GM19099 (cell line): ENCODE results near the gene NOS1AP.

Experiments
- POLR2A ChIP-seq: IDR thresholded peaks from 3 replicates; pipeline ENCODE4 v1.6.1; 2011; ENCODE audit warnings: low read depth; ENCODE audit not compliant: insufficient read length; ENCODE audit errors: extremely low read depth

Gene NOS1AP

GRCh38 chr1:162040001-162040400 lies 29.5 kb upstream of the NOS1AP start:
- no peak for TF ChIP-seq POLR2A

DNA sequence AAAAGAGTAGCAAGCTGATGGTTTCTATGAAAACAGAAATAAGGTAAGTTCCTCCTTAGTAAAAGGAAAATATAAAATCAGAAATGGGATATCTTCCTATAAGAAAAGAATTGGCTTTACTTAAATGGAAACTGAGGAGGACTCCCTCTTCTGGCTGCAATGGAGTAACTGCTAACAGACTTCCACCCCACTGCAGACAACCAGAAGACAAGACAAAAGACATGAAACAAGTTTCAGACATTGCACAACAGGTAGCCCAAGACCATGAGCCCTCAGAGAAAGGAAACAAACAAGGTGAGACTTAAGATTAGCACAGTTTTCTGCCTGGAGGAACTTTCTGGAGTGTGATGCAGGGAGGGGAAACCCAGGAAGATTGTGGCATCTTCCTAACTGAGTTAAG lies 28.8 kb upstream of the NOS1AP start:
- TF ChIP-seq POLR2A, result no peak

DNA sequence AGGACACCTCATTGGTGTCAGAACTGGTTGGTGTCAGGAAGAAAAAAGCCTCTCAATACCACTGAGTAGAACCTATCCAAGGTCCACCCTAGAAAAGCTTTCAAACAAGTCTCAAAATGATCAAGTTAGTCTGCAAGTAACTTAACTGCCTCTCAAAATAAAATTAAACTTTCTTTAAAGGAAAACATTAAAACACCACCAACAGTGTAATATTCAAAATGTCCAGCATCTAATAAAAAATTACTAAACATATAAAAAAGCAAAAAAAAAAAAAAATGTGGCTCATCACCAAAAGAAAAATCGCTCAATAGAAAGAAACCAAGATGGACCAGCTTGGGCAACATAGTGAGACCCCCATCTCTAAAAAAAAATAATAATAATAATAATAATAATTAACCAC lies 27.1 kb upstream of the NOS1AP start:
- no peak for TF ChIP-seq POLR2A

- TF ChIP-seq POLR2A, result no peak
Observed at GRCh38 chr1:162046921-162047320, 22.6 kb upstream of the NOS1AP start.

- no peak for TF ChIP-seq POLR2A
Observed at GRCh38 chr1:162055062-162055461, 14.4 kb upstream of the NOS1AP start.

- TF ChIP-seq POLR2A, result no peak
Observed at GRCh38 chr1:162056043-162056442, 13.4 kb upstream of the NOS1AP start.

GRCh38 chr1:162056579-162056978 lies 12.9 kb upstream of the NOS1AP start:
- TF ChIP-seq POLR2A, result no peak

DNA sequence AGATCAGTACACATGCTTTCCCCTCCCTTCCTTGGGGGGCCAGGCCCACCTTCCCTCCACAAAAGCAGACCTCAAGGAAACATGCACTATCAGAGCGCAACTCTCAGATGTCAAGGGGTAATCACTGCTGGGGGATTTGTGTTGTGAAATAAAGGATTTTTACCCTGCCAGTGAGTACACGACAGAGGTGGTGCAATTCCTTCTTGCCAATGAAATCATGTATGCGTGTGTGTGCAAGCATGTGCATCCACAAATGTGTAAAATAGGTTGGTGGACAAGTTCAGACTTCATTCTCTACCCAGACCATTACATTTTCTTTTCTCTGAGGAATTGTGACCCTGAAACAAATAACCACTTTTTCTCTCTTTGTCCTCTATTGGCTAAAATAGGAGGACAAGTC lies 9.8 kb upstream of the NOS1AP start:
- TF ChIP-seq POLR2A, result no peak

DNA sequence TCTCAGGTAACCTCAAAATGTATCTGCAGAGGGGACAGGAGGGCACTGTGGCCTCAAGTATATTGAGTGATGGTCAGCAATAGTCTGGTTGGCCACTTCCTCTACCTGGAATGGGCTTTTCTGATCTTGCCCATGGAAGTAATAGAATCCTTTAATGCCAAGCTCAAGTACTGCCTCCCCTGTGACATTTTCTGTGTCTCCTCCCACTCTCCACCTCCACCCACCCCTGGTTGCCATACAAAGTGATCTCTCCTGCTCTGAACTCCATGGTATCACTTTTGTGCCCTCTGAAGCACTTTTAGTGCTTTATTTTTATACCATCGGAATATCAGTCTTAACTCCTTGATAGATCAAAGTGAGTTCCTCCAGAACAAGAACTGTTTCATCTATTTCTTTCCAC lies 9.2 kb upstream of the NOS1AP start:
- no peak for TF ChIP-seq POLR2A

DNA sequence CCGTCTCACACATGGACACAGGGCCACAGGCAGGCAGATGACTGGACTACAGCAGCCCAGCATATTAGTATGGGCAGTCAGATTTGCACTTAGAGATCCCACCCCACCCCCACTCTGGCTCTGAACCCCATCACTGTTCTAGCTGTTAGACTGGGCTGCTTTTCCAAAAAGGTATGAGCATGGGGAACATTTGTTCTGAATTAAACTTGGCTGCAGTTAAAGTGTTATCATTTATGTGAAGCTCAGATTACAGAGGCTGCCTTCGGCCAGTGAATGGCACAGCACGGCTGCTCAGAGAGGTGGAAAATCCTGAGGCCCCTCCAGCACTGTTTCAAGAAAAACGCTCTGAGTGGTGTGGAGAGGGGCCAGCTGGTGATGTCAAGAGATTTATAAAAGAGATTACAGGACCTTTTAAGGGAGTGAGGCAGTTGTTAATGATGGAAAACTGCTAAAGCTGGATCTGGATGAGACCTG lies 6.9 kb upstream of the NOS1AP start:
- TF ChIP-seq POLR2A, result no peak

- no peak for TF ChIP-seq POLR2A
Observed at GRCh38 chr1:162065016-162065415, 4.5 kb upstream of the NOS1AP start.

DNA sequence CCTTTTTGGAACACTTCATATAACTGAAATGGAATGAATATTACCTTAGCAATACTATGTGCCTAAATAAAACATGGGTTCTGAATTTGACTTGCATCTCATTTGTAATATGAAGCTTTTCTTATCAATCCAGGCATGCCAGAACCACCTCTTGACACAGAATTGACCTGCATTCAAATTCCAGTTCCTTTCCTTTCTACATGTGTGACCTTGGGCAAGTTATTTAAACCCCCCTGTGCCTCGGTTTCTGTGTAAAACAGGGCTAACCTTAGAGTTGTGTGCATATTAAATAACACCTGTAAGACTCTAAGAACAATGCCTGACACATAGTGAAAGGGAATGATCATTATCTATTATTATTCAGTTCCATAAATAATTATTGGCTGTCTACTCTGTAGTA lies 2.0 kb upstream of the NOS1AP start:
- TF ChIP-seq POLR2A, result no peak

DNA sequence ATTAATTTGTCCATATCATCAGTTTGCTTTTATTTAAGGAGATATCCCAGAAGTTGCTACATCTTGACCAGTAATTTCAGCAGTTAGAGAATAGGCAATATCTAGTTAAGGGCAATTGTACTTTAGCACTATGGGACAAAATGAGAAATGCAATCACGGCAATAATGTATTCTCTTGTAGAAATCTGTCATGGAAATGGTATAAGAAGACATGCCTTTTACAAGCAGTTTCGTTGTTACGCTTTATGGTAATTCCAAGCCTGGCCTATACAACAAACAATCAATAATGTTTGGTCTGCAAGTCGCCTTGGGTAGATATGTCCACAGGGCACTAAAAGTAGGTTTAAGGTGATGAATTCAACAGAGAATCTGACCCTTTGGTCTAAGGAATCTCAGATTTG lies 1.2 kb upstream of the NOS1AP start:
- TF ChIP-seq POLR2A, result no peak

- TF ChIP-seq POLR2A, result no peak
Observed at GRCh38 chr1:162070094-162070748, 730 bp downstream of the NOS1AP start.

- no peak for TF ChIP-seq POLR2A
Observed at GRCh38 chr1:162070825-162071224, 1.3 kb downstream of the NOS1AP start.

- TF ChIP-seq POLR2A, result no peak
Observed at GRCh38 chr1:162072740-162073139, 3.2 kb downstream of the NOS1AP start.

DNA sequence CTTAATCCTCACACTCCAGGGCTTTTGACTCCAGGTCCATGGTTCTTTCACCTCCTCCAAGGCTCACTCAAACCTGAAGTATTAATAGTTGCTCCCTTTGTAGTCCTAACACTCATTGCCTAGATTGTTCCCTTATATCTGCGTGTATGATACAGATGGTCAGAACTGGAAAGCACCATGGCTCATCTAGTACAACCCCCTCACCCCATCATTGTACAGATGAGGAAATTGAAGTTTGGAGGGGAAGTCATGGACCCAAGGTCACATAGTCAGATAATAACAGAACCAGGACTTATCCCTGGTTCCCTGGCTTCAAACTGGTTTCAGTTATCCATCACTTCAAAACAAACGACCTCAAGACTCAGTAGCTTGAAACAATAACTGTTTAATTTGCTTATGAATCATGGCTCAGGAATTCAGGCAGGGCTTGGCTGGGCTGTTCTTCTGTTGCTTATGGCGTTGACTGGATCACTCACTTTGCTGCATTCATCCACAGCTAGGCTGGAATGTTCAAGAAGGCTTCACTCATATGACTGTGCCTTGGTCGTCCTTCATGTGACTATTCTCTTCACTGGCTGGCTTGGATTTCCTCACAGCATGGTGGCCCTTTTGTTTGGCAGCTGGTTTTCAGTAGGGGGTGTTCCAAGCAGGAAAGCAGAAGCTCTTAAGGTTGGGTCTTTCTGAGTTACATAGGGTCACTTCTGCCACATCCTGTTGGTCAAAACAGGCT lies 5.0 kb downstream of the NOS1AP start:
- no peak for TF ChIP-seq POLR2A

DNA sequence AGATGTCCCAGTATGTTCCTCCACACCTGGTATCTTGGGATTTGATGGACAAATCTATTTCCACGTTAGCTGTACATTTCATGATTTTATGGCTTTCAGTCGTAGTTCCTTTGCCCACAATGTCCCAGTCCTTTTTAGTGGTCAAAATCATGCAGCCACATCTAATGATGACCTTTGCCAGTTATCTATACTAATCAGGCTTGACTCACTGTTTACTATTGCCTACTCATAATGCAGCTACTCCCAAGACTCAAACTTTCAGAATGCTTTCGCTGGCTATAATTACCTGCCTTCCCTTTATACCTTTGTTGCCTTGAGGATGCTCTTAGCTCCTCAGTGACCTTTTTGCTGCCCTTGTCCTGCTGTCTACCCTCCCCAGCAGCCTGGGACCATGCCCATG lies 6.4 kb downstream of the NOS1AP start:
- no peak for TF ChIP-seq POLR2A
